Stimulated activated CD8-positive, alpha-beta memory T cell treated with anti-CD3 and anti-CD28 coated beads, Interleukin-2, amount 100 ng/mL, for 48 hours (primary cell): Measurements from ENCODE around the gene PBRM1.

Source experiments
- DNase-seq, 2 donors: peaks; one replicate each; pipeline ENCODE4 v3.0.0-alpha.2; 2020; ENCODE audit warnings: low read depth in 2 of 2

The PBRM1 gene

GRCh38 chr3:52670621-52671521 is 14.8 kb downstream of the PBRM1 start:
- no peak for DNase-seq

GRCh38 chr3:52663098-52663497 is 22.6 kb downstream of the PBRM1 start:
- DNase-seq, result no peak

GRCh38 chr3:52660046-52660445 is 25.7 kb downstream of the PBRM1 start:
- DNase-seq, result no peak

GRCh38 chr3:52655895-52656294 is 29.8 kb downstream of the PBRM1 start:
- DNase-seq, result no peak

GRCh38 chr3:52651592-52651991 is 34.1 kb downstream of the PBRM1 start:
- no peak for DNase-seq

GRCh38 chr3:52650439-52650838 is 35.3 kb downstream of the PBRM1 start:
- no peak for DNase-seq

- DNase-seq, result no peak
Observed at GRCh38 chr3:52649461-52650210, 36.1 kb downstream of the PBRM1 start.

GRCh38 chr3:52645549-52645948 is 40.2 kb downstream of the PBRM1 start:
- no peak for DNase-seq

GRCh38 chr3:52636673-52637072 is 49.0 kb downstream of the PBRM1 start:
- DNase-seq, result no peak

GRCh38 chr3:52633786-52634185 is 51.9 kb downstream of the PBRM1 start:
- DNase-seq, result no peak

GRCh38 chr3:52625041-52625440 is 60.7 kb downstream of the PBRM1 start:
- DNase-seq, result no peak

- no peak for DNase-seq
Observed at GRCh38 chr3:52623234-52623792, 62.4 kb downstream of the PBRM1 start.

- no peak for DNase-seq
Observed at GRCh38 chr3:52620580-52620979, 65.1 kb downstream of the PBRM1 start.

- DNase-seq, result no peak
Observed at GRCh38 chr3:52615166-52615565, 70.5 kb downstream of the PBRM1 start.

GRCh38 chr3:52614689-52615088 is 71.0 kb downstream of the PBRM1 start:
- no peak for DNase-seq

- DNase-seq, result no peak
Observed at GRCh38 chr3:52609316-52609815, 76.3 kb downstream of the PBRM1 start.

- DNase-seq, result no peak
Observed at GRCh38 chr3:52608337-52608736, 77.4 kb downstream of the PBRM1 start.

- no peak for DNase-seq
Observed at GRCh38 chr3:52606373-52607085, 79.2 kb downstream of the PBRM1 start.

- no peak for DNase-seq
Observed at GRCh38 chr3:52600258-52600657, 85.5 kb downstream of the PBRM1 start.

- no peak for DNase-seq
Observed at GRCh38 chr3:52596658-52597265, 89.0 kb downstream of the PBRM1 start.

GRCh38 chr3:52593103-52593502 is 92.6 kb downstream of the PBRM1 start:
- DNase-seq, result no peak
